ENCODE data around the gene HSD3B2.
"Not testable (repeated sequence)": the region's sequence is repeated elsewhere in the genome, so short reads cannot be mapped to it uniquely, and the experiment has no call there.

DNA sequence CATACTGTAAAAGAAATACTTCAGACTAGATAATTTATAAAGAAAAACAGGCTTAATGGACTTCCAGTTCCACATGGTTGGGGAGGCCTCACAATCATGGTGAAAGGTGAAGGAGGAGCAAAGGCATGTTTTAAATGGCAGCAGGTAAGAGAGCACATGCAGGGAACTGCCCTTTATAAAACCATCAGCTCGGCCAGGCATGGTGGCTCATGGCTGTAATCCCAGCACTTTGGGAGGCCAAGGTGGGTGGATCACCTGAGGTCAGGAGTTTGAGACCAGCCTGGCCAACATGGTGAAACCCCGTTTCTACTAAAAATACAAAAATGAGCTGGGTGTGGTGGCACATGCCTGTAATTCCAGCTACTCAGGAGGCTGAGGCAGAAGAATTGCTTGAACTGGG lies 37.4 kb upstream of the HSD3B2 start:
- TF ChIP-seq, protein P1, sequence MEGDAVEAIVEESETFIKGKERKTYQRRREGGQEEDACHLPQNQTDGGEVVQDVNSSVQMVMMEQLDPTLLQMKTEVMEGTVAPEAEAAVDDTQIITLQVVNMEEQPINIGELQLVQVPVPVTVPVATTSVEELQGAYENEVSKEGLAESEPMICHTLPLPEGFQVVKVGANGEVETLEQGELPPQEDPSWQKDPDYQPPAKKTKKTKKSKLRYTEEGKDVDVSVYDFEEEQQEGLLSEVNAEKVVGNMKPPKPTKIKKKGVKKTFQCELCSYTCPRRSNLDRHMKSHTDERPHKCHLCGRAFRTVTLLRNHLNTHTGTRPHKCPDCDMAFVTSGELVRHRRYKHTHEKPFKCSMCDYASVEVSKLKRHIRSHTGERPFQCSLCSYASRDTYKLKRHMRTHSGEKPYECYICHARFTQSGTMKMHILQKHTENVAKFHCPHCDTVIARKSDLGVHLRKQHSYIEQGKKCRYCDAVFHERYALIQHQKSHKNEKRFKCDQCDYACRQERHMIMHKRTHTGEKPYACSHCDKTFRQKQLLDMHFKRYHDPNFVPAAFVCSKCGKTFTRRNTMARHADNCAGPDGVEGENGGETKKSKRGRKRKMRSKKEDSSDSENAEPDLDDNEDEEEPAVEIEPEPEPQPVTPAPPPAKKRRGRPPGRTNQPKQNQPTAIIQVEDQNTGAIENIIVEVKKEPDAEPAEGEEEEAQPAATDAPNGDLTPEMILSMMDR (IDR thresholded peaks at IDR 0.05) = not testable (repeated sequence)
- TF ChIP-seq POLR2A, EP300, POLR2AphosphoS5 (IDR thresholded peaks at IDR 0.05): not testable (repeated sequence)

Measured in sigmoid colon (tissue), 4 donors.